ENCODE results near the gene FOXO6. TPM values are rescaled to one million over a fixed set of nuclear protein-coding genes. Genes with fewer than 3 reads are reported as not detected.

FOXO6 gene
- total RNA-seq, 4 donors from 2014 or later, result 0.44 to 4.4 (median 1.7) TPM

DNA sequence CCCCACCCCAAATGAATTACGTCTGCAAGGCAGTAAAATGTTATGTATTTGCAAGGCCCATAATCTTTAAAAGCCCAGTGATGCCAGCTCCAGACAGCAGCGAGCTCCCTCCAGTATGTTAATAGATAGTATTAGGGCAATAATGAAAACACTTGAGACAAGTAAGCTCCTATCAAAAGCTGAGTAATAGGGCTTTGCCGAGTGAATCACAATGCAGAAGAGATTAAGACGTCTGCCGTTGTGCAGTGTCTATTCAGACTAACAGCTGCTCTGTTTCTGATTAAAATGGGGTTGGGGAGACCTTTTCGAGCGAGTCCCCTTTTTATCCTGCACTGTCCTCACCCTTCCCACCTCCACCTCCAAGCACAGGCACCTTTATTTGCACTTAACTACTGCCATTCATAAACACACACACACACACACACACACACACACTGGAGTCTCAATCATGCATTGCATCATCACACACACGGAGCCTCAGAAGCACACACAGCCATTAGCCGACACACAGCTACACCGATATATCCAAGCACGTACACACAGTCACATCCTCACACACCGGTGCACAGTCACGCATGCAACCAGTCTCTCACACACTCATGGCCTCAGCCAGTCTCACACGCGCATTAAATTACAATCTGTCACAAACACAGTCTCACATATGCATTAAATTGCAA, 46.0 kb upstream of the FOXO6 start:
- Histone ChIP-seq H3K27ac (no peak overlapping the region), H3K4me3 (no peak overlapping the region), H3K9me3 (no peaks in the 10 kb centered on the region), H3K27me3 (no peaks in the 10 kb centered on the region), H3K36me3 (no peaks in the 10 kb centered on the region), H3K4me1 (peaks cover 0 to 10% (median 0%) of the 10 kb centered on the region in 4 donors)
- DNase-seq (ENCODE audit: low spot score in 2 of 2), result no peak
- 79% methylated on average over 15 of the region's 15 CpGs for whole genome bisulfite sequencing, 2 donors
- TF ChIP-seq EP300 (IDR thresholded peaks at IDR 0.05), result no peak
- TF ChIP-seq, protein P1, sequence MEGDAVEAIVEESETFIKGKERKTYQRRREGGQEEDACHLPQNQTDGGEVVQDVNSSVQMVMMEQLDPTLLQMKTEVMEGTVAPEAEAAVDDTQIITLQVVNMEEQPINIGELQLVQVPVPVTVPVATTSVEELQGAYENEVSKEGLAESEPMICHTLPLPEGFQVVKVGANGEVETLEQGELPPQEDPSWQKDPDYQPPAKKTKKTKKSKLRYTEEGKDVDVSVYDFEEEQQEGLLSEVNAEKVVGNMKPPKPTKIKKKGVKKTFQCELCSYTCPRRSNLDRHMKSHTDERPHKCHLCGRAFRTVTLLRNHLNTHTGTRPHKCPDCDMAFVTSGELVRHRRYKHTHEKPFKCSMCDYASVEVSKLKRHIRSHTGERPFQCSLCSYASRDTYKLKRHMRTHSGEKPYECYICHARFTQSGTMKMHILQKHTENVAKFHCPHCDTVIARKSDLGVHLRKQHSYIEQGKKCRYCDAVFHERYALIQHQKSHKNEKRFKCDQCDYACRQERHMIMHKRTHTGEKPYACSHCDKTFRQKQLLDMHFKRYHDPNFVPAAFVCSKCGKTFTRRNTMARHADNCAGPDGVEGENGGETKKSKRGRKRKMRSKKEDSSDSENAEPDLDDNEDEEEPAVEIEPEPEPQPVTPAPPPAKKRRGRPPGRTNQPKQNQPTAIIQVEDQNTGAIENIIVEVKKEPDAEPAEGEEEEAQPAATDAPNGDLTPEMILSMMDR (IDR thresholded peaks at IDR 0.05), result no peak
- no peak for TF ChIP-seq POLR2A (IDR thresholded peaks at IDR 0.05)

DNA sequence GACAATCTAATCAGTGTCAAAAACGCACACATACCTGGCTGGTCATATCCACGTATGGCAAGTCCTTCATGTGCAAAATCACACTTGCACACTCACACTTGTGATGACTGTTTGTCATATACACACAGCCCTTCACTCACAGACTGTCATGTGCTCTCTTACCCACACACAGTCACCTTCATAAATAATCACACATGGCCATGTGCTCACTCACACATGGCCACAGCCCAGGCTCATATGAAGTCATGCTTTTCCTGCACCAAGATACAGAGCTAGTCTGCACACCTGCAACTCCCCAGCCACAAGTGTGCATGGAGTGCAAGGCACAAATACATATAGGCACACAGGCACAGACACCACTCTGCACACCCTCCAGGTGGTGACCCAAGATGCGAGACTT, 45.4 kb upstream of the FOXO6 start:
- TF ChIP-seq, protein P1 (IDR thresholded peaks at IDR 0.05), result no peak
- TF ChIP-seq POLR2A (IDR thresholded peaks at IDR 0.05), result no peak
- H3K36me3 ChIP-seq, result no peaks in the 10 kb centered on the region
- H3K9me3 ChIP-seq, result no peaks in the 10 kb centered on the region
- DNase-seq (ENCODE audit: low spot score in 2 of 2), result no peak
- peaks cover 0 to 16% (median 0%) of the 10 kb centered on the region in 4 donors for H3K4me1 ChIP-seq
- no peak overlapping the region for H3K4me3 ChIP-seq
- no peak overlapping the region for H3K27ac ChIP-seq
- no peaks in the 10 kb centered on the region for H3K27me3 ChIP-seq
- WGBS, 2 donors, result 88 to 92% methylated on average over 3 of the region's 3 CpGs

DNA sequence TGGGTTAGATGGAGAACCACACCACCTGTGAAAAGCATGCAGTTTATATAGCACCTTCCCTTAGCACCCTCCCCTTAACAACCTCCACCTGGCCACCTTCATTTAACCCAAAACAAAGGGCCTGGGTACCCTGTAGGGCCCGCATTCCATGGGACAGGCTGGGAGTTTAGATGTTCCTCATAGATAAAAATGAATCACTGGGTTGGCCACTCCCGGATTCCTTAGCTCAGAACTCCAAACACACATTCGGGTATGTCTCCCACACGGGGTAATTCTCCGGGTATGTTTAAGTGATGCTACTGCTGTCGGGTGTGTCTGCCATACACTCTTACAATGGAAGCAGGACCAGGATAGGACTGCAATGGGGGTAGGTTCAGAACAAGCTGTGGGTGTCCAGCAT, 43.9 kb upstream of the FOXO6 start:
- Histone ChIP-seq H3K36me3 (no peaks in the 10 kb centered on the region), H3K9me3 (no peaks in the 10 kb centered on the region), H3K4me3 (no peak overlapping the region), H3K4me1 (peaks cover 0 to 16% (median 0%) of the 10 kb centered on the region in 4 donors), H3K27ac (no peak overlapping the region), H3K27me3 (no peaks in the 10 kb centered on the region)
- DNase-seq (ENCODE audit: low spot score in 2 of 2), result no peak
- no peak for TF ChIP-seq POLR2A (IDR thresholded peaks at IDR 0.05)
- TF ChIP-seq, protein P1 (IDR thresholded peaks at IDR 0.05), result no peak
- no peak for TF ChIP-seq EP300 (IDR thresholded peaks at IDR 0.05)
- 82 to 91% methylated on average over 6 of the region's 6 CpGs for WGBS, 2 donors

DNA sequence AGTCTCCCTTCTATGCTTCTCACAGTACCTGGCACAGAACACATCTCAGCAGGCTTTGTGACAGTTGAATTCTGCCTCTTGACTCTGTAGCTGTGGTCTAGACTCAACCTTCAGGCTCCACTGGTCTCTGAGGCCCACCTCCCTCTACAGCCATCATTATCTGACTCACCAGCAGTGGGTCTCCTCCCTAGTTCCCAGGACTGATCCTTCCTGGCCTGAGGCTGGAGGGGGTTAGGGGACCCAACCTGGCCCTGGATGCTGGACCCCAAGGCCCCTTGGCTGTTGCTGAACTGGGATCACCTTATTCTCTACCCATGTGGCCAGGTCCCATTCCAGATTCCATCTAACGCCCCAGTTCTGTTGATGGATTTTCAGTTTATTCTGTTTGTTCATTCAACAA, 43.1 kb upstream of the FOXO6 start:
- no peaks in the 10 kb centered on the region for H3K9me3 ChIP-seq
- no peaks in the 10 kb centered on the region for H3K36me3 ChIP-seq
- H3K4me3 ChIP-seq, result no peak overlapping the region
- no peak overlapping the region for H3K27ac ChIP-seq
- no peak for DNase-seq (ENCODE audit: low spot score in 2 of 2)
- 91 to 92% methylated on average over 1 of the region's 1 CpG for WGBS, 2 donors
- TF ChIP-seq EP300 (IDR thresholded peaks at IDR 0.05), result no peak
- TF ChIP-seq, protein P1 (IDR thresholded peaks at IDR 0.05), result no peak
- no peak for TF ChIP-seq POLR2A (IDR thresholded peaks at IDR 0.05)
- no peaks in the 10 kb centered on the region for H3K27me3 ChIP-seq
- peaks cover 0 to 16% (median 0%) of the 10 kb centered on the region in 4 donors for H3K4me1 ChIP-seq

DNA sequence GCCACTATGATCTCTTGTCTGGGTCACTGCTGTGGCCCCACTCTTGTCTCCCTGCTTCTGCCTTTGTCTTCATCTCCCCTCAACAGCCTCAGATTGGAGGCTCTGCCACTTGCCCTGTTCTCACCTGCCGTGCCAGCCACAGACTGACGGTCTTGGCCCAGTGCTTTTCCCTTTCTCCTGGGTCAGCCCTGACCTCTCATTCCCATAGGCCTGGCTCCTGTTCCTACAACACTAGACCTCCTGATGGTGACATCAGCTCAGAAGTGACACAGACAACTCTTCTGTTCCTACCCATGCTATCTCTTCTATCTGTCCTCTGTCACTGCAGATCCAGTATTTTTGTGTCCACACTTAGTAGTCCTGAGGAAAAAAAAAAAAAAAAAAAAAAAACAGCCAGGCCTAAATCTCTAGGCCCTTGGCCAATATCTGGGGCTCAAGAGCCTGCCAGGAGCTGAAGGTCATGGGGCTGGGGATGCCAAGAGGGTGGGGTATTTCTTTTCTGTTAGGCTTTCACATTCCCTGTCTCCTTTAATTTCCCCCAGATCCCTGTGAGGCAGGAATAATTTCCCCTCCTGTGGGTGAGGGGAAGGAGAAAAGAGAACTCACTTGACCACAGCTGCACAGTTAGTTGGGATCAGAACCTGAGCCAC, 42.0 kb upstream of the FOXO6 start:
- peaks cover 0 to 16% (median 0%) of the 10 kb centered on the region in 4 donors for H3K4me1 ChIP-seq
- no peak for TF ChIP-seq POLR2A (IDR thresholded peaks at IDR 0.05)
- TF ChIP-seq, protein P1 (IDR thresholded peaks at IDR 0.05), result no peak
- no peak for TF ChIP-seq EP300 (IDR thresholded peaks at IDR 0.05)
- H3K36me3 ChIP-seq, result no peaks in the 10 kb centered on the region
- 83 to 86% methylated on average over 2 of the region's 2 CpGs for WGBS, 2 donors
- H3K27me3 ChIP-seq, result no peaks in the 10 kb centered on the region
- H3K9me3 ChIP-seq, result no peaks in the 10 kb centered on the region
- no peak for DNase-seq (ENCODE audit: low spot score in 2 of 2)
- no peak overlapping the region for H3K4me3 ChIP-seq
- H3K27ac ChIP-seq, result no peak overlapping the region

All from tibial nerve (tissue), 4 donors.